ENCODE results near the gene MDK. TPM values are rescaled to one million over a fixed set of nuclear protein-coding genes. Genes with fewer than 3 reads are reported as not detected.
"Not testable (repeated sequence)": the region's sequence is repeated elsewhere in the genome, so short reads cannot be mapped to it uniquely, and the experiment has no call there.

The MDK gene
- total RNA-seq, 4 donors from 2014 or later: 22.3 to 340 (median 205) TPM

GRCh38 chr11:46370253-46370652, 11.2 kb upstream of the MDK start:
- H3K36me3 ChIP-seq: peaks cover 0 to 68% (median 0%) of the 10 kb centered on the region in 3 donors
- TF ChIP-seq CTCF (IDR thresholded peaks at IDR 0.05) (no peak), POLR2A (IDR thresholded peaks at IDR 0.05) (no peak)

GRCh38 chr11:46371262-46371661, 10.2 kb upstream of the MDK start:
- H3K36me3 ChIP-seq: peaks cover 0 to 78% (median 0%) of the 10 kb centered on the region in 3 donors
- not testable (repeated sequence) for H3K9me3 ChIP-seq, DNase-seq, H3K27me3 ChIP-seq, H3K4me3 ChIP-seq, H3K27ac ChIP-seq
- H3K4me1 ChIP-seq: peaks cover 0 to 11% (median 5%) of the 10 kb centered on the region in 4 donors

More at GRCh38 chr11:46370253-46370652, 11.2 kb upstream of the MDK start:
- Histone ChIP-seq H3K9me3 (no peaks in the 10 kb centered on the region), H3K27me3 (no peaks in the 10 kb centered on the region), H3K4me3 (no peak overlapping the region), H3K4me1 (peaks cover 0 to 11% (median 5%) of the 10 kb centered on the region in 4 donors), H3K27ac (no peak overlapping the region)
- no peak for DNase-seq

GRCh38 chr11:46372086-46372485, 9.4 kb upstream of the MDK start:
- TF ChIP-seq POLR2A (IDR thresholded peaks at IDR 0.05) (no peak), CTCF (IDR thresholded peaks at IDR 0.05) (no peak)
- Histone ChIP-seq H3K27ac (no peak overlapping the region), H3K4me3 (no peak overlapping the region), H3K27me3 (no peaks in the 10 kb centered on the region), H3K36me3 (peaks cover 0 to 86% (median 0%) of the 10 kb centered on the region in 3 donors), H3K4me1 (peaks cover 0 to 9% (median 4%) of the 10 kb centered on the region in 4 donors), H3K9me3 (no peaks in the 10 kb centered on the region)
- no peak for DNase-seq

GRCh38 chr11:46372501-46372900, 9.0 kb upstream of the MDK start:
- H3K4me1 ChIP-seq, DNase-seq, H3K4me3 ChIP-seq, H3K9me3 ChIP-seq, H3K27ac ChIP-seq, H3K27me3 ChIP-seq: not testable (repeated sequence)
- peaks cover 0 to 90% (median 0%) of the 10 kb centered on the region in 3 donors for H3K36me3 ChIP-seq

GRCh38 chr11:46373787-46374740, 7.4 kb upstream of the MDK start:
- H3K9me3 ChIP-seq: no peaks in the 10 kb centered on the region
- TF ChIP-seq CTCF (IDR thresholded peaks at IDR 0.05) (no peak), POLR2A (IDR thresholded peaks at IDR 0.05) (no peak)
- H3K27me3 ChIP-seq: no peaks in the 10 kb centered on the region
- no peak overlapping the region for H3K27ac ChIP-seq
- no peak for DNase-seq
- H3K4me3 ChIP-seq: no peak overlapping the region
- H3K36me3 ChIP-seq: peaks cover 0 to 78% (median 0%) of the 10 kb centered on the region in 3 donors
- H3K4me1 ChIP-seq: no peaks in the 10 kb centered on the region

- Histone ChIP-seq H3K27ac (no peak overlapping the region), H3K36me3 (peaks cover 0 to 71% (median 0%) of the 10 kb centered on the region in 3 donors), H3K27me3 (no peaks in the 10 kb centered on the region), H3K4me1 (peaks cover 0 to 5% (median 0%) of the 10 kb centered on the region in 4 donors), H3K9me3 (no peaks in the 10 kb centered on the region), H3K4me3 (no peak overlapping the region)
- no peak for DNase-seq
- TF ChIP-seq CTCF (IDR thresholded peaks at IDR 0.05) (no peak), POLR2A (IDR thresholded peaks at IDR 0.05) (no peak)
These were observed 6.7 kb upstream of the MDK start for GRCh38 chr11:46374815-46375214.

Measured in Peyer's patch (tissue), 4 donors.